ENCODE data around the gene ARL16.

GRCh38 chr17:81706232-81706611 lies 22.6 kb upstream of the ARL16 start:
- no peak for TF ChIP-seq POLR2A (IDR thresholded peaks at IDR 0.05)
- TF ChIP-seq CTCF (IDR thresholded peaks at IDR 0.05) = no peak
